NCI-H146 (cell line): Measurements from ENCODE around the gene TMEM254.
A peak's percentile ranks its signal among the peaks of the same experiment; 100 is the strongest.
"Not testable (repeated sequence)": the region's sequence is repeated elsewhere in the genome, so short reads cannot be mapped to it uniquely, and the experiment has no call there.

Experiments
- DNase-seq: peaks from one replicate; lab custom pipeline; 2025; lab: John Stamatoyannopoulos, UW

TMEM254 gene

DNA sequence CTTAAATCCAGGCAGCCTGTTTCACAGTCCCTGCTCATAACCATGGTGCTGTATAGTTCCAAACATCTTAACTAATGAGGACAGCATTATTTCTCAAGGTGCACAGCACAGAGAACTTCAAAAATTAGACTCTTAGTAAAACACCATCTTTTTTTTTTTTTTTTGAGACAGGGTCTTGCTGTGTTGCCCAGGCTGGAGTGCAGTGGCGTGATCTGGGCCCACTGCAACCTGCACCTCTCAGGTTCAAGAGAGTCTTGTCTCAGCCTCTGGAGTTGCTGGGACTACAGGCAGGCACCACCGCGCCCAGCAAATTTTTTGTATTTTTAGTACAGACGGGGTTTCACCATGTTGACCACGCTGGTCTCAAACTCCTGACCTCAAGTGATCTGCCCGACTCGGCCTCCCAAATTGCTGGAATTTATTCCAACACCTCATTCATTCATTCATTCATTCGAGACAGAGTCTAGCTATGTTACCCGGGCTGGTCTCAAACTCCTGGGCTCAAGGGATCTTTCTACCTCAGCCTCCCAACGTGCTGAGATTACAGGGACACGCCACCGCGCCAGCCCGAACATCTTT is 507 bp upstream of the TMEM254 start:
- no peak for DNase-seq

GRCh38 chr10:80079312-80079719 is 851 bp downstream of the TMEM254 start:
- DNase-seq: no peak

GRCh38 chr10:80081026-80081425 is 2.6 kb downstream of the TMEM254 start:
- no peak for DNase-seq

GRCh38 chr10:80081801-80082750 is 3.6 kb downstream of the TMEM254 start:
- no peak for DNase-seq

DNA sequence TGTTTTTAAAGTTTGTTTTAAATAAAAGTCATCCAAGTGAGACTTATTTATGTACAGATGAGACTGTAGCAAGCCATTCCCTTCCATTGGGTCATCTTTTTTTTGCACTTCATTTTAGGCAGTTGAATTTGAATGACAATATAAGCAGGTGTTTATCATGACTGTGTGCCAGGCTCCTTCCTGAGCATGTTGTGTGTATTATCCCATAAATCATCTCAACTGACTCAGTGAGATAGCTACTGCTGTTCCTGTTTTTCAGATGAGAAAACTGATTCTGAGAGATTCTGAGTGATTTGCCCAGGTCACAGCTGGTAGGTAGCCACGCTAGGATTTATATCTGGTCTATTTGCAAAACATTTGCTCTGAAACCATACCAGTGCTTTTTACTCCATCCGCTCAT is 11.7 kb downstream of the TMEM254 start:
- peak; percentile 50 for DNase-seq

- DNase-seq: no peak
Observed at GRCh38 chr10:80094231-80094630, 15.8 kb downstream of the TMEM254 start.

DNA sequence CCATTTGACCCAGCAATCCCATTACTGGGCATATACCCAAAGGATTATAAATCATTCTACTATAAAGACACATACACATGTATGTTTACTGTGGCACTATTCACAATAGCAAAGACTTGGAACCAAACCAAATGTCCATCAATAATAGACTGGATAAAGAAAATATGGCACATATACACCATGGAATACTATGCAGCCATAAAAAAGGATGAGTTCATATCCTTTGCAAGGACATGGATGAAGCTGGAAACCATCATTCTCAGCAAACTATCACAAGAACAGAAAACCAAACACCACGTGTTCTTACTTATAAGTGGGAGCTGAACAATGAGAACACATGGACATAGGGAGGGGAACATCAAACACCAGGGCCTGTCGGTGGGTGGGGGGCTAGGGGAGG is 19.8 kb downstream of the TMEM254 start:
- DNase-seq: not testable (repeated sequence)

DNA sequence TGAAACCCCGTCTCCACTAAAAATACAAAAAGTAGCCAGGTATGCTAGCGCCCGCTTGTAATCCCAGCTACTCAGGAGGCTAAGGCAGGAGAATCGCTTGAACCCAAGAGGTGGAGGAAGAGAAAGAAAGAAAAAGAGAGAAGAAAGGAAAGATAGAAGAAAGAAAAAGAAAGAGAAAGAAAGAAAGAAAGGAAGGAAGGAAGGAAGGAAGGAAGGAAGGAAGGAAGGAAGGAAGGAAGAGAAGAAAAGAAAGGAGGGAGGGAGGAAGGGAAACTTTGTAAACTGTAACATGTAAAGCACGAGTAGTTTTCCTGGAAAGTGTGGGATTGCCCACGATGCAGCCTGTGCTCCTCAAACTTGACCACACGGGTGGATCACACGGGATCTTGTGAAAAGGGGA is 20.8 kb downstream of the TMEM254 start:
- DNase-seq: not testable (repeated sequence)

GRCh38 chr10:80100116-80100515 is 21.7 kb downstream of the TMEM254 start:
- no peak for DNase-seq

GRCh38 chr10:80100861-80101695 is 22.6 kb downstream of the TMEM254 start:
- DNase-seq: no peak

- peak; percentile 40 for DNase-seq
Observed at GRCh38 chr10:80104066-80104926, 25.8 kb downstream of the TMEM254 start.

DNA sequence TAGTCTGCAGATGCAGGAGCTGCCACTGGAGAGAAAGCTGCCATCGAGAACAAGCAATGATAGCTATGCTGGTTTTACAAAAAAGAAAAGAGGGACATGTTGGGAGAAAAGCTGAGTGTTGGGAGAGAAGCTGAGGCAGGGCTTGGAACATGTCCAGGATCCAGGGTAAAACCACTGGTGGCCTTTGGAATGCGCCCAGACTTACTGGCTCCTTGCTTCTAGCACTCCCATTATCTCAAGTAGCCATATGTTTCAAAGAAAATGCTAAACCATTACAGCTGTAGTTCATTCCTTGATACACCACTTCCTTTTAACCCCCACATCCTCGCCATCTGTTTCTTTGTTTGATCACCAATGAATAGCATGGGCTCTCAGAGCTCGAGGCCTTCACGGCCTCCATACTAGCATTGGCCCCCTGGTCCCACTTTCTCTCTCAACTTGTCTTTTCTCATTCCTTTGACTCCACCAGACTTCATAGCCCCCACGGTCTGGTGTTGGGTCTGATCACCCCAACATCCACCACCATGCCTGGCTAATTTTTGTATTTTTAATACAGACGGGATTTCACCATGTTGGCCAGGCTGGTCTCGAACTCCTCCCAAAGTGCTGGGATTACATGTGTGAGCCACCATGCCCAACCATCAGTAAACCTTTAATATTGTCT is 30.2 kb downstream of the TMEM254 start:
- DNase-seq: no peak

GRCh38 chr10:80110986-80111385 is 32.5 kb downstream of the TMEM254 start:
- no peak for DNase-seq

GRCh38 chr10:80118669-80119068 is 40.2 kb downstream of the TMEM254 start:
- DNase-seq: no peak

GRCh38 chr10:80122110-80122710 is 43.7 kb downstream of the TMEM254 start:
- DNase-seq: no peak

DNA sequence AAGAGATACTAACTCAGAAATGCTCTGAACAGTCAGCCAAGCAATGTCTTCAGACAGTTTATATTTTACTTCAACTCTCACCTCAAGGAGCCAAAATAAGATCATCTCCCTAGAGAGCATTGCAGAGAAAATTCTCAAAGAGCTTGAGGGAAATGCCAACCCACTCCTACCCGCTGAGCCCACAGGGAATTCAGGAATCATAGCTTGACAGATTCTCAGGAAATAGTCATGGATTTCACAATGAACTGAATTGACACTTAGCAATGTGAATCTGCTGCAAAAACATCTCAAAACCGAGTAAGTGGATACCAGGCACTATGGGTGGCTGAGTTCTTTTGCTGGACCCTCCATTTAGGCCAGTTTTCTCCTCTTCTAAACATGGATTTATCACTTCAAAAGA is 44.3 kb downstream of the TMEM254 start:
- DNase-seq: no peak

GRCh38 chr10:80126876-80127275 is 48.4 kb downstream of the TMEM254 start:
- DNase-seq: no peak

DNA sequence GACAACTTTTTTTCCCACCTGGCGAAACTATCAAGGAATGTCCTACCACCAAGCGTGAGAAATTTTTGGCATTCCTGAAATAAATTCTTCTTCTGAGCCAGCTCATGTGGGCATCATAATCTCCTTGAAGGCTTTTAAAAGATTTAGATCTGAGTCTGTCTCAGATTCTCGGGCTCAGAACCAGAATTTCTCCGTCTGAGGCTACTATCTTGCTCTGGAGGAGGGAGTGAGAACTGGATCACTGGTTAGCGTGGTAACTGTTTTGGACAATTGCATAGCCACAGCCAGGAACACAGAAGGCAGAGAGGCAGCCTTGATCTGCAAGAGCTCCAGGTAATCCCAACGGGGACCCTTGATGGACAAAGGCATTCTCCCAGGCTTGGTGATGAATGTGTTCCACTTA is 53.0 kb downstream of the TMEM254 start:
- DNase-seq: no peak

DNA sequence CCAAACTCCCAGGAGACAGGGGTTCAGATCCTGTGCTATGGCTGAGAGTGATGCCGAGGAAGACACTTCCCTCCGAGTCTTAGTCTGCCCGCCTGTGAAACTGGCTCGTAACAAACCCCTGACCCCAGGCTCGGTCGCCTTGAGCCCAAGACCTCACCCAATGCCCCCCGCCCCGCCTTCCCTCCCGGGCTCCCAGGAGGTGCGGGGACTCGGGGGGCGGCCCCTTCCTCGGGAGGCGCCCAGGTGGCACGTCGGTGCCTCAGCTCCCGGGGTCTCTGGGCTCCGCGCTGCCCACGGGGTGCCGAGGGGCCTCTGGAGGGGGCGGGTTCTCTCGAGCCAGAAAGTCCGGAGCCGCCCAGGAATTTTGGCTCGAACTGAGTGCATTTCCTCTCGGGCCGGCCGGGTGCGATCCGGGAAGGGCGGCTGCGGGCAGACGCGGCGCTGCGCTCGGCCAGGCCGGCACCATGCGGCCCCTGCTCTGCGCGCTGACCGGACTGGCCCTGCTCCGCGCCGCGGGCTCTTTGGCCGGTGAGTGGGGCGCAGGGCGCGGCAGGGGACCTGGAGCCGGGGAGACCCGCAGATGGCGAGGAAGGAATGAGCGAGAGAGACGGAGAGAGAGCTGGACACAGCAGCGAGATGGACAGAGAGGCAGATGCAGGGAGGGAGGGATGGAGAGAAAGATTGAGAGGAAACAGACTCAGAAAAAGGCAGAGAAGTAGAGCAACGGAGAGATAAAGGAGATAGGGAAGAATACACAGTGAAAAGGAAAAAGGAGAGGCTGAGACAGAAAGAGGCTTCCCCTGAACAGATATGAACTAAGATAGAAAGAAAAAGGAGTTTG is 54.1 kb downstream of the TMEM254 start, which contains the start of gene PLAC9:
TSS of gene PLAC9 (plus strand) at position 432 of the 841 bp plus-strand sequence. CDS start at position 465, 33 bp downstream.
- peak; percentile 30 for DNase-seq
